ENCODE results near the gene SPACA6.

SPACA6 gene

GRCh38 chr19:51706296-51706695, 13.2 kb downstream of the SPACA6 start:
- no peak for TF ChIP-seq CTCF (IDR thresholded peaks at IDR 0.05)
- Histone ChIP-seq H3K4me1 (peaks cover under 1% of the 10 kb centered on the region), H3K27me3 (ENCODE audit: control insufficient read depth, insufficient read depth, low read length) (no peaks in the 10 kb centered on the region), H3K27ac (no peak overlapping the region), H3K9ac (no peak overlapping the region), H3K9me3 (ENCODE audit: control insufficient read depth, low read length) (no peaks in the 10 kb centered on the region), H3K36me3 (ENCODE audit: control insufficient read depth, insufficient read depth, low read length) (no peaks in the 10 kb centered on the region), H3K79me2 (no peaks in the 10 kb centered on the region), H2AFZ (no peak overlapping the region), H3K4me3 (ENCODE audit: low read depth, low read length) (no peak overlapping the region), H3K4me2 (ENCODE audit: low read length) (no peak overlapping the region)

- H3K27me3 ChIP-seq (ENCODE audit: control insufficient read depth, insufficient read depth, low read length) = no peaks in the 10 kb centered on the region
- H3K27ac ChIP-seq = no peak overlapping the region
- no peaks in the 10 kb centered on the region for H3K9me3 ChIP-seq (ENCODE audit: control insufficient read depth, low read length)
- H3K4me1 ChIP-seq = no peaks in the 10 kb centered on the region
- H3K9ac ChIP-seq = no peak overlapping the region
- H2AFZ ChIP-seq = no peak overlapping the region
- no peaks in the 10 kb centered on the region for H3K36me3 ChIP-seq (ENCODE audit: control insufficient read depth, insufficient read depth, low read length)
- no peak overlapping the region for H3K4me2 ChIP-seq (ENCODE audit: low read length)
- no peak overlapping the region for H3K4me3 ChIP-seq (ENCODE audit: low read depth, low read length)
- no peaks in the 10 kb centered on the region for H3K79me2 ChIP-seq
- TF ChIP-seq CTCF (IDR thresholded peaks at IDR 0.05) = no peak
Measured at GRCh38 chr19:51706885-51707284, 13.8 kb downstream of the SPACA6 start.

- H3K9me3 ChIP-seq (ENCODE audit: control insufficient read depth, low read length) = no peaks in the 10 kb centered on the region
Measured at GRCh38 chr19:51708811-51709210, 15.7 kb downstream of the SPACA6 start.

GRCh38 chr19:51709575-51709974, 16.4 kb downstream of the SPACA6 start:
- Histone ChIP-seq H3K4me1 (peaks cover 7% of the 10 kb centered on the region), H3K79me2 (no peaks in the 10 kb centered on the region), H3K4me3 (ENCODE audit: low read depth, low read length) (no peak overlapping the region), H3K27me3 (ENCODE audit: control insufficient read depth, insufficient read depth, low read length) (no peaks in the 10 kb centered on the region), H3K9me3 (ENCODE audit: control insufficient read depth, low read length) (no peaks in the 10 kb centered on the region), H3K27ac (no peak overlapping the region), H3K4me2 (ENCODE audit: low read length) (no peak overlapping the region), H2AFZ (no peak overlapping the region), H3K9ac (no peak overlapping the region), H3K36me3 (ENCODE audit: control insufficient read depth, insufficient read depth, low read length) (no peaks in the 10 kb centered on the region)
- TF ChIP-seq CTCF (IDR thresholded peaks at IDR 0.05) = no peak

More at GRCh38 chr19:51708811-51709210, 15.7 kb downstream of the SPACA6 start:
- H3K4me1 ChIP-seq = peaks cover 7% of the 10 kb centered on the region
- H3K4me2 ChIP-seq (ENCODE audit: low read length) = no peak overlapping the region
- no peaks in the 10 kb centered on the region for H3K27me3 ChIP-seq (ENCODE audit: control insufficient read depth, insufficient read depth, low read length)
- no peaks in the 10 kb centered on the region for H3K79me2 ChIP-seq
- no peak for TF ChIP-seq CTCF (IDR thresholded peaks at IDR 0.05)
- no peak overlapping the region for H2AFZ ChIP-seq
- no peak overlapping the region for H3K27ac ChIP-seq
- no peak overlapping the region for H3K9ac ChIP-seq
- H3K36me3 ChIP-seq (ENCODE audit: control insufficient read depth, insufficient read depth, low read length) = no peaks in the 10 kb centered on the region
- H3K4me3 ChIP-seq (ENCODE audit: low read depth, low read length) = no peak overlapping the region

GRCh38 chr19:51710163-51710562, 17.0 kb downstream of the SPACA6 start:
- Histone ChIP-seq H3K27ac (no peak overlapping the region), H3K27me3 (ENCODE audit: control insufficient read depth, insufficient read depth, low read length) (no peaks in the 10 kb centered on the region), H3K79me2 (no peaks in the 10 kb centered on the region), H3K4me1 (peaks cover 7% of the 10 kb centered on the region), H2AFZ (no peak overlapping the region), H3K4me2 (ENCODE audit: low read length) (no peak overlapping the region), H3K4me3 (ENCODE audit: low read depth, low read length) (no peak overlapping the region), H3K9me3 (ENCODE audit: control insufficient read depth, low read length) (no peaks in the 10 kb centered on the region), H3K9ac (no peak overlapping the region), H3K36me3 (ENCODE audit: control insufficient read depth, insufficient read depth, low read length) (no peaks in the 10 kb centered on the region)
- no peak for TF ChIP-seq CTCF (IDR thresholded peaks at IDR 0.05)

All from parathyroid adenoma (tissue), 2 donors.